A549 treated with DMSO at 1 μM for 4 hours (cell line): Measurements from ENCODE around the gene CTNNBL1. TPM values are rescaled to one million over a fixed set of nuclear protein-coding genes. Genes with fewer than 3 reads are reported as not detected.

ENCODE experiments used
- total RNA-seq: library from RNA; stranded (reverse); fragments of 200-300 nt; extraction: Qiagen RNA extraction; gene quantifications from 5 replicates; pipeline ENCODE4 v1.2.3, GENCODE V29; 2022; ENCODE audit warnings: low read depth

CTNNBL1 gene, protein sequence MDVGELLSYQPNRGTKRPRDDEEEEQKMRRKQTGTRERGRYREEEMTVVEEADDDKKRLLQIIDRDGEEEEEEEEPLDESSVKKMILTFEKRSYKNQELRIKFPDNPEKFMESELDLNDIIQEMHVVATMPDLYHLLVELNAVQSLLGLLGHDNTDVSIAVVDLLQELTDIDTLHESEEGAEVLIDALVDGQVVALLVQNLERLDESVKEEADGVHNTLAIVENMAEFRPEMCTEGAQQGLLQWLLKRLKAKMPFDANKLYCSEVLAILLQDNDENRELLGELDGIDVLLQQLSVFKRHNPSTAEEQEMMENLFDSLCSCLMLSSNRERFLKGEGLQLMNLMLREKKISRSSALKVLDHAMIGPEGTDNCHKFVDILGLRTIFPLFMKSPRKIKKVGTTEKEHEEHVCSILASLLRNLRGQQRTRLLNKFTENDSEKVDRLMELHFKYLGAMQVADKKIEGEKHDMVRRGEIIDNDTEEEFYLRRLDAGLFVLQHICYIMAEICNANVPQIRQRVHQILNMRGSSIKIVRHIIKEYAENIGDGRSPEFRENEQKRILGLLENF
- 55.0 to 66.3 TPM (median 64.0 TPM) in 5 replicates for total RNA-seq

DNA sequence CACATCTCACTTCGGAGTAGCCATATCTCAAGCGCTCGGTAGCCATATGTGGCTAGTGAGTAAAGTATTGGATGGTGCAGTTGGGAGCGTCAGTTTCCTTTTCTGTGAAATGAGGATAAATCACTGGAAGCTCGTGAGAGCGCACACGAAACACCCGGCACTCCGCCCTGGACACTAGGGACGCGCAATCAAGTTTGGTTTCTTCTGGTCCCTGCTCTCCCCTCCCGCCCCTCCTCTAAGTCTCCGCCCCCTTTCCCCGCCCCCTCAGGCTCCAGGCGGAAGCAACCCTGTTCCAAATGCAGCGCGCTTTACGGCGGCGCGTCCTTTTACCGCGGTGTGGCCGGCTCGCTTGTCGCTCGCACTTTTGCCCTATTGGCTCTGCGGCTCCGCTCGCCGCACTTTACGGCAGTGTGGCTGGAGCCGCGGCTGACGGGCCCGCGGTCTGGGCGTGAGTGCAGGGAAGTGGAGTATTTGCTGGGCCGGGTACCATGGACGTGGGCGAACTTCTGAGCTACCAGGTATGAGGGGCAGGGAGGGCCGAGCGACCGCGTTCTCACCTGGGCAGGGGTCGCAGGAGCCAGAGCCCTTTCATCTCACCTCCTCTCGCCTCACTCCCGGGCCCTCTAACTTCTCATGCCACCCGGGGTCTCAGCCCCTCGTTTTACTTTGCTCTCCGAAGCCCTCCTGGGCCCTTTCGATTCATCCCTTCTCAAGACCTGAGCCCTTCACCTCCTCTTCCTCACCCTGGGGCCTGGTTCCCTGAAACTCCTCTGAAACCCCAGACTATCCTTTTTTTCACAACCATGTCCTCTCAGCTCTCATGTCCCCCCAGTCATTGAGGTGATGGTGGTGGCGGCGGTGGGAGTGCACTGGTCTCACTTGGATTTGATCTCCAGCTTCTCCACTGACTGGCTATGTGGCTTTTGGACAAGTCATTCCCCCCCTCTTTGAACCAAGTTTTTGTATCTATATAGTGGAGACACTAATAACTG is at the start of gene CTNNBL1:
TSS of gene CTNNBL1 (plus strand) at position 396 of the 992 bp plus-strand sequence. CDS start at position 489, 93 bp downstream.

DNA sequence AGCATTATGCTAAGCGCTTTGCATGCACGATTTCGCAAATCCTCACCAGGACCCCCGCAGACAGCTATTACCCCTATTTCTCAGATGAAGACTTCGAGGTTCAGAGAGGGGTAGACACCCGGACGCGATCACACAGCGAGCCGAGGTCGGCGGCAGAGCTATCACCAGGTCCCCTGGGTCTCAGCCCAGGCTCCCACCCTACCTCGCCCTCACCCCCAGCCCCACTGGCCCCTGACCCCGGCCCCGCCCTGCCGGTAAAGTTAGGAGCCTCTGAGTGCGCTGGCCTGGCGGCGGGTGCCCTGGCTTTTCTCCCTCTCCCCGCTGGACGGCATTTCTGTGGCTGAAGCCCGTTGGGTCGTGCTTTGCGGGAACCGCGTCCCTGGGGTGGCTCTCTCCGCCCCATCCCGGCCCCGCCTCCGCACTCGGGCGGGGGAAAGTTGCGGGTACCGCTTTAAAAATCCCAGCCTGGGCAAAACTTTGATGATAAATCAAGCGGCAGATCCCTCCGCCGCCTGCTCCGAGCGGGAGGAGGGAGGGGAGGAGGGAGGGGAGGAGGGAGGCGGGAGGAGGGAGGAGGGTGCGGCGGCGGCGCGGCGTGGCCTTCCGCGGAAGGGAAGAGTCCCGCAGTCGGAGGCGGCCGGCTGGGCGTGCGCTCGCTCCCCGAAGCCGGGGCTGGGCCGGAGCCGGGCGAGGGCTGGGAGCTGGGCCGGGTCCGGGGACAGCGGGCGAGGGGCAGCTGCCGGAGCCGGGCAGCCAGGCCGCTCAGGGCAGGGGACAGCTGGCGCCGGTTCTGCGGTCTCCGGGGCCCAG is 208.9 kb downstream of the CTNNBL1 start, which contains the start of gene VSTM2L:
TSS of gene VSTM2L (plus strand) at position 624 of the 810 bp plus-strand sequence. CDS start 224 bp downstream, outside the sequence.

Other genes starting within 250 kb of the CTNNBL1 start
- not detected in 5 replicates for gene NNAT, start 172.8 kb upstream of the CTNNBL1 start, total RNA-seq
- 43.2 to 51.1 TPM (median 50.1 TPM) in 5 replicates for gene BLCAP, start 166.2 kb upstream of the CTNNBL1 start, total RNA-seq
- 6.2 to 7.2 TPM (median 7.1 TPM) in 5 replicates for gene VSTM2L, start 209.1 kb downstream of the CTNNBL1 start, total RNA-seq